ENCODE data around the gene KCNJ6. TPM values are rescaled to one million over a fixed set of nuclear protein-coding genes. Genes with fewer than 3 reads are reported as not detected.

The KCNJ6 gene
- total and polyA plus RNA-seq, 7 donors: under 0.01 to 0.01 TPM; not detected in 5

- DNase-seq: no peak
- H3K27ac ChIP-seq: no peak overlapping the region
- no peaks in the 10 kb centered on the region for H3K27me3 ChIP-seq (ENCODE audit: insufficient read depth in 3 of 3, low read length in 2 of 3)
- no peak for TF ChIP-seq CTCF (IDR thresholded peaks at IDR 0.05)
- no peak for ATAC-seq
- no peaks in the 10 kb centered on the region for H3K36me3 ChIP-seq (ENCODE audit: insufficient read depth in 1 of 2, low read depth in 1 of 2)
- H3K4me3 ChIP-seq: no peak overlapping the region
- H3K9me3 ChIP-seq: no peaks in the 10 kb centered on the region
- intact Hi-C loops (cut with DNase I): no loop called here
- WGBS, 3 donors: 69 to 75% (median 69%) methylated on average over 3 of the region's 3 CpGs
- no peaks in the 10 kb centered on the region for H3K4me1 ChIP-seq
Measured at GRCh38 chr21:37771181-37771580, 145.1 kb downstream of the KCNJ6 start.

- Histone ChIP-seq H3K27ac (no peak overlapping the region), H3K27me3 (ENCODE audit: insufficient read depth in 3 of 3, low read length in 2 of 3) (no peaks in the 10 kb centered on the region), H3K4me1 (no peaks in the 10 kb centered on the region), H3K36me3 (ENCODE audit: insufficient read depth in 1 of 2, low read depth in 1 of 2) (no peaks in the 10 kb centered on the region), H3K9me3 (no peaks in the 10 kb centered on the region), H3K4me3 (no peak overlapping the region)
- WGBS, 3 donors: 84 to 91% (median 86%) methylated on average over 2 of the region's 2 CpGs
- DNase-seq (no peak), ATAC-seq (no peak)
- intact Hi-C loops (cut with DNase I): no loop called here
- no peak for TF ChIP-seq CTCF (IDR thresholded peaks at IDR 0.05)
Measured at GRCh38 chr21:37770461-37770860, 145.8 kb downstream of the KCNJ6 start.

- DNase-seq (no peak), ATAC-seq (no peak)
- H3K4me3 ChIP-seq: no peak overlapping the region
- intact Hi-C loops (cut with DNase I): no loop called here
- TF ChIP-seq CTCF (IDR thresholded peaks at IDR 0.05): no peak
- 11 to 46% (median 23%) methylated on average over 1 of the region's 1 CpG for WGBS, 3 donors
- H3K27me3 ChIP-seq (ENCODE audit: insufficient read depth in 3 of 3, low read length in 2 of 3): peaks cover 0 to 1% (median 0%) of the 10 kb centered on the region in 3 donors
- H3K9me3 ChIP-seq: no peaks in the 10 kb centered on the region
- H3K4me1 ChIP-seq: no peaks in the 10 kb centered on the region
- H3K27ac ChIP-seq: no peak overlapping the region
- H3K36me3 ChIP-seq (ENCODE audit: insufficient read depth in 1 of 2, low read depth in 1 of 2): no peaks in the 10 kb centered on the region
Measured at GRCh38 chr21:37769656-37770055, 146.6 kb downstream of the KCNJ6 start.

DNA sequence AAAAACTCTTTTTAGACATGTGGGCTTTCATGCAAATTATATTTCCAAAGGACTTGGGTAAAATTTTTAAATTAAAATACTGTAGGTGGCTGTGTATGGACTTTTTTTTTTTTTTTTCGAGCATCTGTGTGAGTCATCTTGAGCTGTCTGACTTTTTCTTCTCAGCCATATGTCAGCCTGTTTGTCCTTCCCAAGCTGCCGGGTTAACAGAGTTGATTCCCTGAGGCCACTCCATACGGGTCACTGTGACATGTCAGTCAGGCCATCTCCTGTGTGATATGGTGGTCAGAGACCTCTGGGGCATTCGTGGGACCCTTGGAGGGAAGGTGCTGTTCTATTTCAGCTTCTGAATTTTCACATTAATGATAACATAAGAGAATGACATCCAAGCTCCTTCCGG is 148.3 kb downstream of the KCNJ6 start:
- no peak for TF ChIP-seq CTCF (IDR thresholded peaks at IDR 0.05)
- H3K4me1 ChIP-seq: no peaks in the 10 kb centered on the region
- WGBS, 3 donors: 49 to 51% (median 50%) methylated on average over 5 of the region's 5 CpGs
- H3K27ac ChIP-seq: no peak overlapping the region
- DNase-seq (no peak), ATAC-seq (no peak)
- no peak overlapping the region for H3K4me3 ChIP-seq
- H3K27me3 ChIP-seq (ENCODE audit: insufficient read depth in 3 of 3, low read length in 2 of 3): peaks cover 0 to 1% (median 0%) of the 10 kb centered on the region in 3 donors
- no peaks in the 10 kb centered on the region for H3K9me3 ChIP-seq
- H3K36me3 ChIP-seq (ENCODE audit: insufficient read depth in 1 of 2, low read depth in 1 of 2): no peaks in the 10 kb centered on the region
- intact Hi-C loops (cut with DNase I): no loop called here

- no peaks in the 10 kb centered on the region for H3K9me3 ChIP-seq
- intact Hi-C loops (cut with DNase I): no loop called here
Measured at GRCh38 chr21:37766129-37766528, 150.1 kb downstream of the KCNJ6 start.

More at GRCh38 chr21:37766129-37766528, 150.1 kb downstream of the KCNJ6 start:
- DNase-seq: no peak
- WGBS, 3 donors: 71 to 76% (median 72%) methylated on average over 5 of the region's 5 CpGs
- Histone ChIP-seq H3K36me3 (ENCODE audit: insufficient read depth in 1 of 2, low read depth in 1 of 2) (no peaks in the 10 kb centered on the region), H3K27ac (no peak overlapping the region), H3K4me1 (no peaks in the 10 kb centered on the region), H3K4me3 (no peak overlapping the region), H3K27me3 (ENCODE audit: insufficient read depth in 3 of 3, low read length in 2 of 3) (peaks cover 0 to 1% (median 0%) of the 10 kb centered on the region in 3 donors)
- TF ChIP-seq CTCF (IDR thresholded peaks at IDR 0.05): no peak
- ATAC-seq: no peak
